Loucy (cell line): ENCODE data around the gene BBS2.

ENCODE experiments used
- H2AFZ ChIP-seq: fragments of 200-600 bp; sonication (generic); 2 replicates; pipeline ENCODE4 v1.6.0; 2016; ENCODE audit warnings: antibody characterized with exemption, mild to moderate bottlenecking, low read length, moderate library complexity
- H3F3A ChIP-seq: fragments of 200-600 bp; 2 replicates; pipeline ENCODE4 v1.6.0; 2016; ENCODE audit warnings: antibody characterized with exemption, low read depth, mild to moderate bottlenecking
- H3K27me3 ChIP-seq: fragments of 200-600 bp; sonication (generic); 2 replicates; pipeline ENCODE4 v1.6.1; 2014; ENCODE audit warnings: low read length, mild to moderate bottlenecking; ENCODE audit not compliant: insufficient read depth, poor library complexity, severe bottlenecking
- H3K36me3 ChIP-seq: fragments of 200-600 bp; sonication (generic); 2 replicates; pipeline ENCODE4 v1.6.1; 2016; ENCODE audit warnings: low read length; ENCODE audit not compliant: insufficient read depth
- H3K4me1 ChIP-seq: fragments of 200-600 bp; sonication (generic); 2 replicates; pipeline ENCODE4 v1.5.1; 2014; ENCODE audit warnings: low read length, mild to moderate bottlenecking; ENCODE audit not compliant: insufficient read depth, poor library complexity, severe bottlenecking
- H3K4me2 ChIP-seq: fragments of 200-600 bp; sonication (generic); 2 replicates; pipeline ENCODE4 v1.6.0; 2014; ENCODE audit warnings: antibody characterized with exemption, low read length, low read depth, mild to moderate bottlenecking; ENCODE audit not compliant: poor library complexity, severe bottlenecking
- H3K4me3 ChIP-seq: fragments of 200-600 bp; sonication (generic); 2 replicates; pipeline ENCODE4 v1.5.1; 2014; ENCODE audit warnings: low read length, mild to moderate bottlenecking, mixed read lengths; ENCODE audit not compliant: poor library complexity, severe bottlenecking
- H3K79me2 ChIP-seq: fragments of 200-600 bp; sonication (generic); 2 replicates; pipeline ENCODE4 v1.6.1; 2014; ENCODE audit warnings: low read length; ENCODE audit not compliant: insufficient read depth
- H3K9ac ChIP-seq: fragments of 200-600 bp; sonication (generic); 2 replicates; pipeline ENCODE4 v1.6.0; 2014; ENCODE audit warnings: mild to moderate bottlenecking, low read depth, low read length, moderate library complexity; ENCODE audit not compliant: poor library complexity, severe bottlenecking
- H3K9me2 ChIP-seq: fragments of 200-600 bp; sonication (generic); replicated peaks from 2 replicates; pipeline ENCODE4 v1.6.1; 2016; ENCODE audit warnings: low read depth, low read length, mixed read lengths
- H3K9me3 ChIP-seq: fragments of 200-600 bp; sonication (generic); 2 replicates; pipeline ENCODE4 v1.6.1; 2014; ENCODE audit warnings: mild to moderate bottlenecking, antibody characterized with exemption, low read length, low read depth; ENCODE audit not compliant: insufficient read depth
- H4K20me1 ChIP-seq: fragments of 200-600 bp; sonication (generic); 2 replicates; pipeline ENCODE4 v1.6.0; 2014; ENCODE audit warnings: antibody characterized with exemption, low read length, mild to moderate bottlenecking; ENCODE audit not compliant: insufficient read depth, poor library complexity, severe bottlenecking
- EZH2phosphoT487 ChIP-seq: fragments of 200-600 bp; IDR thresholded peaks from 2 replicates; pipeline ENCODE4 v1.6.1; 2018; ENCODE audit warnings: antibody characterized with exemption, mild to moderate bottlenecking, moderate library complexity, borderline replicate concordance
- TF ChIP-seq, protein P1 (sequence below): fragments of 200-600 bp; sonication (generic); conservative IDR thresholded peaks from 2 replicates; pipeline ENCODE4 v1.5.1; 2014; ENCODE audit warnings: mild to moderate bottlenecking, antibody characterized with exemption, low read length

The BBS2 gene

GRCh38 chr16:56525236-56525635 is 5.4 kb upstream of the BBS2 start:
- Histone ChIP-seq H3K4me3 (no peak overlapping the region), H3K9me2 (no peaks in the 10 kb centered on the region), H3K36me3 (no peaks in the 10 kb centered on the region), H3K4me2 (no peak overlapping the region), H3K27me3 (no peaks in the 10 kb centered on the region), H3K9me3 (no peaks in the 10 kb centered on the region), H3K4me1 (peaks cover 4% of the 10 kb centered on the region), H3K9ac (no peak overlapping the region), H3F3A (no peaks in the 10 kb centered on the region), H3K79me2 (no peaks in the 10 kb centered on the region), H2AFZ (no peak overlapping the region), H4K20me1 (no peaks in the 10 kb centered on the region)
- no peak for TF ChIP-seq EZH2phosphoT487
- TF ChIP-seq, protein P1, sequence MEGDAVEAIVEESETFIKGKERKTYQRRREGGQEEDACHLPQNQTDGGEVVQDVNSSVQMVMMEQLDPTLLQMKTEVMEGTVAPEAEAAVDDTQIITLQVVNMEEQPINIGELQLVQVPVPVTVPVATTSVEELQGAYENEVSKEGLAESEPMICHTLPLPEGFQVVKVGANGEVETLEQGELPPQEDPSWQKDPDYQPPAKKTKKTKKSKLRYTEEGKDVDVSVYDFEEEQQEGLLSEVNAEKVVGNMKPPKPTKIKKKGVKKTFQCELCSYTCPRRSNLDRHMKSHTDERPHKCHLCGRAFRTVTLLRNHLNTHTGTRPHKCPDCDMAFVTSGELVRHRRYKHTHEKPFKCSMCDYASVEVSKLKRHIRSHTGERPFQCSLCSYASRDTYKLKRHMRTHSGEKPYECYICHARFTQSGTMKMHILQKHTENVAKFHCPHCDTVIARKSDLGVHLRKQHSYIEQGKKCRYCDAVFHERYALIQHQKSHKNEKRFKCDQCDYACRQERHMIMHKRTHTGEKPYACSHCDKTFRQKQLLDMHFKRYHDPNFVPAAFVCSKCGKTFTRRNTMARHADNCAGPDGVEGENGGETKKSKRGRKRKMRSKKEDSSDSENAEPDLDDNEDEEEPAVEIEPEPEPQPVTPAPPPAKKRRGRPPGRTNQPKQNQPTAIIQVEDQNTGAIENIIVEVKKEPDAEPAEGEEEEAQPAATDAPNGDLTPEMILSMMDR: no peak

DNA sequence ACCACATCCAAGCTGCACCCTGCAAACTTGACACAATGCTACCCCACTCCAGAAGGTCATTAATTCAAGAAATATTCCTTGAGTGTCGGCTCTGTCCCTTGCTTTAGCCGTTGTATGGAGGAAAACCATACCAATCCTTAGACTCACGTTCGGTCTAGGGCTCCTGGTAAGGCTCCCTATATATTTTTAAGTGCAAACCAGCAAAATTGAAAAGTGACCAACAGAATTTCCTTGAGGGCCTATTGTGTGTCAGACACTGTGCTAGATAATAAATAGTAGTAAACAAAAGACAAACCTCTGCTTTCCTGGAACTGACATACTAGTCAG is 390 bp upstream of the BBS2 start:
- peak overlapping the region; percentile 75 for H3K9ac ChIP-seq
- H3K4me2 ChIP-seq: peak overlapping the region; percentile 72
- H3K79me2 ChIP-seq: peaks cover 7% of the 10 kb centered on the region; the same call in 1 of the 2 replicates
- no peak for TF ChIP-seq EZH2phosphoT487
- TF ChIP-seq, protein P1: no peak
- H2AFZ ChIP-seq: peak overlapping the region; percentile 99
- H3K4me3 ChIP-seq: peak overlapping the region; percentile 88
- peaks cover 24% of the 10 kb centered on the region for H3K4me1 ChIP-seq
- H3K36me3 ChIP-seq: no peaks in the 10 kb centered on the region
- no peaks in the 10 kb centered on the region for H3K9me2 ChIP-seq
- no peaks in the 10 kb centered on the region for H4K20me1 ChIP-seq
- H3K9me3 ChIP-seq: no peaks in the 10 kb centered on the region
- H3F3A ChIP-seq: no peaks in the 10 kb centered on the region
- H3K27me3 ChIP-seq: no peaks in the 10 kb centered on the region

DNA sequence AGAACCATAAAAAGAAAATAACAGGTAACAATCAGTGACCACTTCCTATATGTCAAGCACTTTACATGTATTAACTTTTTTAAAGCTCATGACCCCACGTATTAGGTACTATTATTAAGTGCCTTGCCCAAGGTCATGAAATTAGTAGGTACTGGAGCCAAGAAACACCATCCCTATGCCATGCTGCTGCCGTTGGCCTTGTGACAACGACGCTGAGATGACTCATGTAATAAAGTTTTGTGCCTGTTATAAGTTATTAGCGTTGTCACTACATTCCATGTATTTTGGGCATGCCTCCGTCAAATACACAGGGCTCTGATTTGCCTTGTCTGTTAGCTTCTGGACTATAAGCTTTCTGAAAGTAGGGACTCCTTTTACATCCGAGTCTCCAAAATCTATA is 1.4 kb downstream of the BBS2 start:
- H3K4me1 ChIP-seq: peaks cover 27% of the 10 kb centered on the region
- peak overlapping the region; percentile 72 for H3K4me2 ChIP-seq
- H3K79me2 ChIP-seq: peaks cover 7% of the 10 kb centered on the region; the same call in 1 of the 2 replicates
- no peaks in the 10 kb centered on the region for H3K9me2 ChIP-seq
- no peak overlapping the region for H3K9ac ChIP-seq
- no peak overlapping the region for H2AFZ ChIP-seq
- H3K9me3 ChIP-seq: no peaks in the 10 kb centered on the region
- H3F3A ChIP-seq: no peaks in the 10 kb centered on the region
- H3K36me3 ChIP-seq: no peaks in the 10 kb centered on the region
- no peaks in the 10 kb centered on the region for H3K27me3 ChIP-seq
- TF ChIP-seq, protein P1: no peak
- TF ChIP-seq EZH2phosphoT487: no peak
- H3K4me3 ChIP-seq: no peak overlapping the region
- H4K20me1 ChIP-seq: no peaks in the 10 kb centered on the region
